H1 (cell line): ENCODE results near the gene ZNF804B. TPM values are rescaled to one million over a fixed set of nuclear protein-coding genes. Genes with fewer than 3 reads are reported as not detected.

Source experiments
- USF2 ChIP-seq: IDR thresholded peaks from 2 replicates; pipeline ENCODE4 v1.6.1; 2011; ENCODE audit warnings: low read length, improper control_type of control experiment
- ZNF274 ChIP-seq: IDR thresholded peaks from 2 replicates; pipeline ENCODE4 v1.7.0; 2012; ENCODE audit warnings: low read length, borderline replicate concordance; ENCODE audit errors: extremely low read depth
- polyA plus RNA-seq, 7 experiments: library from polyadenylated mRNA; depleted of rRNA in 3 of 7; stranded (reverse) in 5 of 7; unstranded in 2 of 7; fragments of >200 nt in 5 of 7; fragments of 200-250 nt in 2 of 7; gene quantifications; 1 replicate in 5 of 7; 2 replicates in 1 of 7; 4 replicates in 1 of 7; pipeline versions ENCODE4 v1.2.1 to v1.2.3, GENCODE V29; 2011 to 2013; ENCODE audit warnings: missing spikeins in 2 of 7, mixed read lengths in 2 of 7
- total RNA-seq: library from RNA; stranded (reverse); fragmentation: NEBNext Ultra II Directional; extraction: Animal tissue kit (Norgen Biotek cat#: 25700); gene quantifications from 2 replicates; pipeline ENCODE4 v1.2.1, GENCODE V29; 2021

Gene ZNF804B
- total and polyA plus RNA-seq, 2 of the 8 experiments (the other 6 are each of a cell fraction or from before 2014, with no cell fraction given): not detected

DNA sequence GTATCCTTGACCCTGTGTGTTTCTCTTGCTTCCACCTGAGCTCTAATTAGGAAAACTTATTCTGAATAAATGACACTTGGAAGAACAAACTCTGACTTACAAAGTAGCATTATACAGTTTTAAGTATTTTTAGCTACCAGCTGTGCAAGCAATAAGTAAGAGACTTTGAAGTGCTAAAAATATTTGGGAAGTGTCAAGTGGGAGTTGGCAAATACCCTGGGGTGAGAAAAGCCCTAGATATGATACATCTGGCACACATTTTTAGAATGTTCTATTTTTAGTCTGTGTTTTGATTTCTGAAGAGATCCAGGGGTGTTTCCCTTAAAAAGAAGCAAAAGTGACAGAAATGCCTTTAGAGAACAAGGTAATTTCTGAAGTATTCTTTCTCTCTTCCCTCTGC lies 168.8 kb downstream of the ZNF804B start (continued):
- TF ChIP-seq USF2: no peak
- TF ChIP-seq ZNF274: no peak
